Measurements from ENCODE around the gene MT2A. TPM values are rescaled to one million over a fixed set of nuclear protein-coding genes. Genes with fewer than 3 reads are reported as not detected.

The MT2A gene
- total and polyA plus RNA-seq, 2 of the 4 experiments (the other 2 are of a cell fraction), result 25.5 to 621 TPM

GRCh38 chr16:56583351-56584168, 24.8 kb upstream of the MT2A start:
- H3K18ac ChIP-seq (ENCODE audit: low read depth, low read length), result no peak overlapping the region
- no peak overlapping the region for H2BK15ac ChIP-seq (ENCODE audit: low read depth, low read length)
- H2AFZ ChIP-seq (replicated peaks; ENCODE audit: low read length, poor library complexity), result no peak overlapping the region
- H2AK9ac ChIP-seq (replicated peaks; ENCODE audit: low read depth, low read length, poor library complexity), result no peak overlapping the region
- H3K4me1 ChIP-seq (ENCODE audit: control insufficient read depth, insufficient read depth, low read length), result no peaks in the 10 kb centered on the region
- H3K79me1 ChIP-seq (ENCODE audit: low read depth in 1 of 2, low read length in 2 of 2), result no peaks in the 10 kb centered on the region
- H3K56ac ChIP-seq (ENCODE audit: extremely low read depth, insufficient read depth, low read length), result no peak overlapping the region
- H4K5ac ChIP-seq (ENCODE audit: low read depth, low read length), result no peak overlapping the region
- no peak overlapping the region for H3K4ac ChIP-seq (ENCODE audit: low read depth, low read length)
- no peak overlapping the region for H3K23ac ChIP-seq (ENCODE audit: low read depth, low read length)
- in situ Hi-C loops (cut with MboI; ENCODE audit: low sequenced_read_pairs), result no loop called here
- no peak overlapping the region for H2BK5ac ChIP-seq (ENCODE audit: low read depth, low read length, poor library complexity, severe bottlenecking)
- H3K27me3 ChIP-seq (ENCODE audit: control insufficient read depth, insufficient read depth, low read length), result peaks cover 50% of the 10 kb centered on the region
- DNase-seq (no peak), ATAC-seq (ENCODE audit: low read depth) (no peak)
- H4K8ac ChIP-seq (ENCODE audit: low read depth in 2 of 2, low read length in 2 of 2), result no peak overlapping the region
- H3K9ac ChIP-seq (ENCODE audit: low read depth, low read length), result no peak overlapping the region
- POLR2A ChIA-PET (ENCODE audit: unreplicated experiment), result no interaction called here
- intact Hi-C loops (cut with micrococcal nuclease), result no loop called here
- H3K9me3 ChIP-seq (ENCODE audit: control insufficient read depth, insufficient read depth, low read length), result no peaks in the 10 kb centered on the region; the same call in 1 of the 2 replicates
- no peak overlapping the region for H3K4me2 ChIP-seq (ENCODE audit: low read depth, low read length)
- no peak overlapping the region for H4K91ac ChIP-seq (ENCODE audit: insufficient read depth, low read depth, low read length)
- no peak overlapping the region for H3K14ac ChIP-seq (replicated peaks; ENCODE audit: low read depth, low read length)
- CTCF ChIA-PET, result no interaction called here
- H2BK120ac ChIP-seq (ENCODE audit: low read depth, low read length), result no peak overlapping the region
- dilution Hi-C loops (cut with HindIII; ENCODE audit: low sequenced_read_pairs, unreplicated experiment), result no loop called here
- no TSS peak for BruUV-seq (replicated peaks)
- 100% methylated on average over 1 of the region's 11 CpGs; no CpG with 5 or more reads in 1 of the 2 experiments for WGBS, 2 experiments (ENCODE audit: extremely low coverage in 2 of 2, insufficient read length in 1 of 2)
- no peaks in the 10 kb centered on the region for H3K9me1 ChIP-seq (ENCODE audit: insufficient read depth, low read length)
- no peak overlapping the region for H2AK5ac ChIP-seq (ENCODE audit: low read depth, low read length)
- H3K27ac ChIP-seq (ENCODE audit: insufficient read depth, low read length), result no peak overlapping the region
- TF ChIP-seq USF2 (IDR thresholded peaks at IDR 0.05; ENCODE audit: low read depth, low read length) (no peak), RFX5 (IDR thresholded peaks at IDR 0.05; ENCODE audit: low read depth, low read length) (no peak), MXI1 (IDR thresholded peaks at IDR 0.05; ENCODE audit: borderline replicate concordance, low read depth, low read length) (no peak), ELK1 (IDR thresholded peaks at IDR 0.05; ENCODE audit: borderline replicate concordance, low read depth, low read length) (no peak), FOS (IDR thresholded peaks at IDR 0.05; ENCODE audit: low read depth, low read length) (no peak), MAFK (IDR thresholded peaks at IDR 0.05; ENCODE audit: low read depth, low read length) (no peak), RAD21 (IDR thresholded peaks at IDR 0.05; ENCODE audit: low read length) (no peak), MAZ (IDR thresholded peaks at IDR 0.05; ENCODE audit: borderline replicate concordance, low read depth, low read length) (no peak), CTCF (conservative IDR thresholded peaks at IDR 0.05; ENCODE audit: low read depth, low read length) (no peak), BHLHE40 (IDR thresholded peaks at IDR 0.05; ENCODE audit: low read depth, low read length) (no peak), CEBPB (IDR thresholded peaks at IDR 0.05; ENCODE audit: low read depth, low read length) (no peak), POLR2A (IDR thresholded peaks at IDR 0.05; ENCODE audit: low read depth, low read length) (no peak), NFE2L2 (IDR thresholded peaks at IDR 0.05; ENCODE audit: low read depth, low read length) (no peak), RCOR1 (IDR thresholded peaks at IDR 0.05; ENCODE audit: insufficient replicate concordance, low read length) (no peak)
- no peak overlapping the region for H2BK20ac ChIP-seq (ENCODE audit: low read depth, low read length)
- no peaks in the 10 kb centered on the region for H3K36me3 ChIP-seq (ENCODE audit: control insufficient read depth, insufficient read depth, low read length)
- no peak overlapping the region for H3K4me3 ChIP-seq (ENCODE audit: insufficient read depth, low read depth, low read length)
- no peaks in the 10 kb centered on the region for H4K20me1 ChIP-seq (ENCODE audit: insufficient read depth, low read length)
